ENCODE results near the gene VTA1.

DNA sequence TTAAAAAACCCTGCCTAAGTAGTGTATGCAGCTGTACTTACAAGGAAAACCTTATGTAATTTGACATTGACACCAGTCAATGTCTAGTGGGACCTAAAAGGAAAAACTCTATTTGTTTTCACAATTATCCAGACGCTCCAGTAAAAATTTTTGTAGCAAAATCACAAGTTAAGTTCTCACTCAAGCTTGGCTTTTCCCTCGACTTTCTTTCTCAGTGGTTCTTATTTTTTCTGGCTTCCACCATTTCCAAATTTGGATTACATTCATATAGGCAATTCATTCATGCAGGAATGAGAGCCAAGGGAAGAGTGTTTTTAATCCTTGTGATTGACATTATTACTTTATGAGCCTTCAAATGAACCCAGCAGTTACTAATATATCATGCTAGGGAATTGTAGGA is 88.7 kb downstream of the VTA1 start:
- TF ChIP-seq POLR2A (IDR thresholded peaks at IDR 0.05) = no peak
- TF ChIP-seq, protein P1, sequence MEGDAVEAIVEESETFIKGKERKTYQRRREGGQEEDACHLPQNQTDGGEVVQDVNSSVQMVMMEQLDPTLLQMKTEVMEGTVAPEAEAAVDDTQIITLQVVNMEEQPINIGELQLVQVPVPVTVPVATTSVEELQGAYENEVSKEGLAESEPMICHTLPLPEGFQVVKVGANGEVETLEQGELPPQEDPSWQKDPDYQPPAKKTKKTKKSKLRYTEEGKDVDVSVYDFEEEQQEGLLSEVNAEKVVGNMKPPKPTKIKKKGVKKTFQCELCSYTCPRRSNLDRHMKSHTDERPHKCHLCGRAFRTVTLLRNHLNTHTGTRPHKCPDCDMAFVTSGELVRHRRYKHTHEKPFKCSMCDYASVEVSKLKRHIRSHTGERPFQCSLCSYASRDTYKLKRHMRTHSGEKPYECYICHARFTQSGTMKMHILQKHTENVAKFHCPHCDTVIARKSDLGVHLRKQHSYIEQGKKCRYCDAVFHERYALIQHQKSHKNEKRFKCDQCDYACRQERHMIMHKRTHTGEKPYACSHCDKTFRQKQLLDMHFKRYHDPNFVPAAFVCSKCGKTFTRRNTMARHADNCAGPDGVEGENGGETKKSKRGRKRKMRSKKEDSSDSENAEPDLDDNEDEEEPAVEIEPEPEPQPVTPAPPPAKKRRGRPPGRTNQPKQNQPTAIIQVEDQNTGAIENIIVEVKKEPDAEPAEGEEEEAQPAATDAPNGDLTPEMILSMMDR (IDR thresholded peaks at IDR 0.05) = no peak

All from esophagus squamous epithelium (tissue), 4 donors.